NCI-H226 (cell line): ENCODE data around the gene DDX6.
"Not testable (repeated sequence)": the region's sequence is repeated elsewhere in the genome, so short reads cannot be mapped to it uniquely, and the experiment has no call there.

Source experiments
- DNase-seq: peaks from one replicate; pipeline ENCODE4 v3.0.0-alpha.2; 2015

The DDX6 gene

GRCh38 chr11:118735203-118735602, 55.8 kb downstream of the DDX6 start:
- no peak for DNase-seq

- DNase-seq: no peak
These were observed 56.9 kb downstream of the DDX6 start for GRCh38 chr11:118734031-118734430.

- DNase-seq: not testable (repeated sequence)
These were observed 61.2 kb downstream of the DDX6 start for GRCh38 chr11:118729753-118730152.

- DNase-seq: not testable (repeated sequence)
These were observed 62.9 kb downstream of the DDX6 start for GRCh38 chr11:118728112-118728511.

GRCh38 chr11:118727721-118728066, 63.3 kb downstream of the DDX6 start:
- not testable (repeated sequence) for DNase-seq

GRCh38 chr11:118727001-118727720, 63.8 kb downstream of the DDX6 start:
- DNase-seq: not testable (repeated sequence)

- not testable (repeated sequence) for DNase-seq
These were observed 69.4 kb downstream of the DDX6 start for GRCh38 chr11:118721478-118722015.

- not testable (repeated sequence) for DNase-seq
These were observed 70.2 kb downstream of the DDX6 start for GRCh38 chr11:118720740-118721139.

- DNase-seq: peak; percentile 30
These were observed 70.9 kb downstream of the DDX6 start for GRCh38 chr11:118720078-118720477.

- not testable (repeated sequence) for DNase-seq
These were observed 72.4 kb downstream of the DDX6 start for GRCh38 chr11:118718562-118718961.

- DNase-seq: not testable (repeated sequence)
These were observed 73.2 kb downstream of the DDX6 start for GRCh38 chr11:118717733-118718132.

- DNase-seq: not testable (repeated sequence)
These were observed 73.7 kb downstream of the DDX6 start for GRCh38 chr11:118717221-118717620.

- DNase-seq: peak; percentile 18
These were observed 75.1 kb downstream of the DDX6 start for GRCh38 chr11:118715837-118716260.

- DNase-seq: no peak
These were observed 75.6 kb downstream of the DDX6 start for GRCh38 chr11:118715245-118715831.

- DNase-seq: no peak
These were observed 76.1 kb downstream of the DDX6 start for GRCh38 chr11:118714816-118715215.

- not testable (repeated sequence) for DNase-seq
These were observed 76.5 kb downstream of the DDX6 start for GRCh38 chr11:118714416-118714815.

GRCh38 chr11:118708296-118708695, 82.7 kb downstream of the DDX6 start:
- DNase-seq: no peak

- DNase-seq: no peak
These were observed 84.5 kb downstream of the DDX6 start for GRCh38 chr11:118706546-118706825.

GRCh38 chr11:118705791-118706545, 85.0 kb downstream of the DDX6 start:
- no peak for DNase-seq

- DNase-seq: no peak
These were observed 85.7 kb downstream of the DDX6 start for GRCh38 chr11:118705111-118705741.

GRCh38 chr11:118703563-118704106, 87.3 kb downstream of the DDX6 start:
- DNase-seq: no peak

- DNase-seq: no peak
These were observed 91.3 kb downstream of the DDX6 start for GRCh38 chr11:118699506-118700220.
